Peyer's patch (tissue), 4 donors: ENCODE results near the gene KIAA1671.

Experiments
- POLR2A ChIP-seq, 2 donors: fragments of 450-650 bp; IDR thresholded peaks; one replicate each; pipeline ENCODE4 v1.5.1; 2017; ENCODE audit warnings: antibody characterized with exemption in 2 of 2, mild to moderate bottlenecking in 2 of 2, moderate library complexity in 2 of 2
- TF ChIP-seq, protein P1 (sequence below), 6 experiments: fragments of 450-650 bp in 4 of 6; fragments of 200-600 bp in 2 of 6; sonication (generic) in 1 of 6; IDR thresholded peaks; one replicate each; pipeline ENCODE4 v1.5.1; 2017 to 2019; ENCODE audit warnings: antibody characterized with exemption in 6 of 6, mild to moderate bottlenecking in 3 of 6, moderate library complexity in 1 of 6

DNA sequence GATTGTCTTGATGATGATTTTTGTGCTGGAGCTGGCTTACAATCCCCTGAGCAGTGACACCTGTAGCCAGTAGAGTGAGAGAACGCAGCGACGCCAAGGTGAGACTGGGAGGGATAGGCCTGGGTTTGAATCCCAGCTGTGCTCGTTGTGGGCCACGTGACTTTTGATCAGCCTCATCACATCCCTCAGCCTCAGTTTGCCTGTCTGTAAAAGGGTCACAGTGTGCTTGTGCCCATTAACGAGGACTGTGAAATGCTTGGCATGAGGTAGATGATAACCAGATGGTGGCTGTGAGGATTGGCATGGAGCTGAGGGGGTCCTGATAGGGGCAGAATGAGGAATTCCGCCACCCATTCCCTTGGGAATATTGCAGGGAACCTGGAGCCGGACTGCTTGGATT is 9.6 kb downstream of the KIAA1671 start:
- TF ChIP-seq, protein P1, sequence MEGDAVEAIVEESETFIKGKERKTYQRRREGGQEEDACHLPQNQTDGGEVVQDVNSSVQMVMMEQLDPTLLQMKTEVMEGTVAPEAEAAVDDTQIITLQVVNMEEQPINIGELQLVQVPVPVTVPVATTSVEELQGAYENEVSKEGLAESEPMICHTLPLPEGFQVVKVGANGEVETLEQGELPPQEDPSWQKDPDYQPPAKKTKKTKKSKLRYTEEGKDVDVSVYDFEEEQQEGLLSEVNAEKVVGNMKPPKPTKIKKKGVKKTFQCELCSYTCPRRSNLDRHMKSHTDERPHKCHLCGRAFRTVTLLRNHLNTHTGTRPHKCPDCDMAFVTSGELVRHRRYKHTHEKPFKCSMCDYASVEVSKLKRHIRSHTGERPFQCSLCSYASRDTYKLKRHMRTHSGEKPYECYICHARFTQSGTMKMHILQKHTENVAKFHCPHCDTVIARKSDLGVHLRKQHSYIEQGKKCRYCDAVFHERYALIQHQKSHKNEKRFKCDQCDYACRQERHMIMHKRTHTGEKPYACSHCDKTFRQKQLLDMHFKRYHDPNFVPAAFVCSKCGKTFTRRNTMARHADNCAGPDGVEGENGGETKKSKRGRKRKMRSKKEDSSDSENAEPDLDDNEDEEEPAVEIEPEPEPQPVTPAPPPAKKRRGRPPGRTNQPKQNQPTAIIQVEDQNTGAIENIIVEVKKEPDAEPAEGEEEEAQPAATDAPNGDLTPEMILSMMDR (IDR thresholded peaks at IDR 0.05): no peak
- no peak for TF ChIP-seq POLR2A (IDR thresholded peaks at IDR 0.05)
